ENCODE data around the gene CNTN5.

DNA sequence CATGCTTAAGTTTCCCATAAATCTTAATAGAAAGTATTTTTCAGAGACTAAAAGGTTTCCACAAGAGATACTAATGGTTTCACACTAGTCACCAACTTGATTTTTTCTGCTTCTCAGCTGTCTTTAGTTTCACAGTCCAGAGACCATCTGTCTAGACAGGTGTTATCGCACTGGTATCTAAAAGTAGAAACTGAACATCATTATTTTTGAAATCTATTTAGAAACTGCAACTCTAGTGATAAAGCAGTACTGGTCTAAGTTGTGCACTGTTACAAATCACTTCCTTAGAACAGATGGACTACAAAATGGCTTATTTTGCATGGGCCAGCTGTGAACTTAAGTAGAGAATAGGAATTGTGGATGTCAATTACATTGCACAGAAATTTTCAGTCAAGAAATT lies 78.0 kb downstream of the CNTN5 start:
- TF ChIP-seq, protein P1, sequence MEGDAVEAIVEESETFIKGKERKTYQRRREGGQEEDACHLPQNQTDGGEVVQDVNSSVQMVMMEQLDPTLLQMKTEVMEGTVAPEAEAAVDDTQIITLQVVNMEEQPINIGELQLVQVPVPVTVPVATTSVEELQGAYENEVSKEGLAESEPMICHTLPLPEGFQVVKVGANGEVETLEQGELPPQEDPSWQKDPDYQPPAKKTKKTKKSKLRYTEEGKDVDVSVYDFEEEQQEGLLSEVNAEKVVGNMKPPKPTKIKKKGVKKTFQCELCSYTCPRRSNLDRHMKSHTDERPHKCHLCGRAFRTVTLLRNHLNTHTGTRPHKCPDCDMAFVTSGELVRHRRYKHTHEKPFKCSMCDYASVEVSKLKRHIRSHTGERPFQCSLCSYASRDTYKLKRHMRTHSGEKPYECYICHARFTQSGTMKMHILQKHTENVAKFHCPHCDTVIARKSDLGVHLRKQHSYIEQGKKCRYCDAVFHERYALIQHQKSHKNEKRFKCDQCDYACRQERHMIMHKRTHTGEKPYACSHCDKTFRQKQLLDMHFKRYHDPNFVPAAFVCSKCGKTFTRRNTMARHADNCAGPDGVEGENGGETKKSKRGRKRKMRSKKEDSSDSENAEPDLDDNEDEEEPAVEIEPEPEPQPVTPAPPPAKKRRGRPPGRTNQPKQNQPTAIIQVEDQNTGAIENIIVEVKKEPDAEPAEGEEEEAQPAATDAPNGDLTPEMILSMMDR (IDR thresholded peaks at IDR 0.05), result no peak
- no peak for TF ChIP-seq POLR2A (IDR thresholded peaks at IDR 0.05)

Data from upper lobe of left lung (tissue), 4 donors.